LNCaP clone FGC (cell line): ENCODE measurements around the gene LIMCH1.

Experiments
- DNase-seq: peaks from one replicate; pipeline ENCODE4 v3.0.0-alpha.2; 2011; ENCODE audit warnings: low read depth
- H3K4me3 ChIP-seq: 2 replicates; pipeline ENCODE4 v1.5.1; 2011; ENCODE audit warnings: mild to moderate bottlenecking, low read depth, low read length, control low read depth
- TF ChIP-seq, protein P1 (sequence below): IDR thresholded peaks from 2 replicates; pipeline ENCODE4 v1.5.1; 2012; ENCODE audit warnings: mild to moderate bottlenecking; ENCODE audit not compliant: control insufficient read depth, insufficient read depth; ENCODE audit errors: extremely low read depth

Gene LIMCH1

GRCh38 chr4:41741354-41741753, 203.4 kb downstream of the LIMCH1 start:
- no peak overlapping the region for H3K4me3 ChIP-seq
- TF ChIP-seq, protein P1, sequence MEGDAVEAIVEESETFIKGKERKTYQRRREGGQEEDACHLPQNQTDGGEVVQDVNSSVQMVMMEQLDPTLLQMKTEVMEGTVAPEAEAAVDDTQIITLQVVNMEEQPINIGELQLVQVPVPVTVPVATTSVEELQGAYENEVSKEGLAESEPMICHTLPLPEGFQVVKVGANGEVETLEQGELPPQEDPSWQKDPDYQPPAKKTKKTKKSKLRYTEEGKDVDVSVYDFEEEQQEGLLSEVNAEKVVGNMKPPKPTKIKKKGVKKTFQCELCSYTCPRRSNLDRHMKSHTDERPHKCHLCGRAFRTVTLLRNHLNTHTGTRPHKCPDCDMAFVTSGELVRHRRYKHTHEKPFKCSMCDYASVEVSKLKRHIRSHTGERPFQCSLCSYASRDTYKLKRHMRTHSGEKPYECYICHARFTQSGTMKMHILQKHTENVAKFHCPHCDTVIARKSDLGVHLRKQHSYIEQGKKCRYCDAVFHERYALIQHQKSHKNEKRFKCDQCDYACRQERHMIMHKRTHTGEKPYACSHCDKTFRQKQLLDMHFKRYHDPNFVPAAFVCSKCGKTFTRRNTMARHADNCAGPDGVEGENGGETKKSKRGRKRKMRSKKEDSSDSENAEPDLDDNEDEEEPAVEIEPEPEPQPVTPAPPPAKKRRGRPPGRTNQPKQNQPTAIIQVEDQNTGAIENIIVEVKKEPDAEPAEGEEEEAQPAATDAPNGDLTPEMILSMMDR: no peak
- no peak for DNase-seq

DNA sequence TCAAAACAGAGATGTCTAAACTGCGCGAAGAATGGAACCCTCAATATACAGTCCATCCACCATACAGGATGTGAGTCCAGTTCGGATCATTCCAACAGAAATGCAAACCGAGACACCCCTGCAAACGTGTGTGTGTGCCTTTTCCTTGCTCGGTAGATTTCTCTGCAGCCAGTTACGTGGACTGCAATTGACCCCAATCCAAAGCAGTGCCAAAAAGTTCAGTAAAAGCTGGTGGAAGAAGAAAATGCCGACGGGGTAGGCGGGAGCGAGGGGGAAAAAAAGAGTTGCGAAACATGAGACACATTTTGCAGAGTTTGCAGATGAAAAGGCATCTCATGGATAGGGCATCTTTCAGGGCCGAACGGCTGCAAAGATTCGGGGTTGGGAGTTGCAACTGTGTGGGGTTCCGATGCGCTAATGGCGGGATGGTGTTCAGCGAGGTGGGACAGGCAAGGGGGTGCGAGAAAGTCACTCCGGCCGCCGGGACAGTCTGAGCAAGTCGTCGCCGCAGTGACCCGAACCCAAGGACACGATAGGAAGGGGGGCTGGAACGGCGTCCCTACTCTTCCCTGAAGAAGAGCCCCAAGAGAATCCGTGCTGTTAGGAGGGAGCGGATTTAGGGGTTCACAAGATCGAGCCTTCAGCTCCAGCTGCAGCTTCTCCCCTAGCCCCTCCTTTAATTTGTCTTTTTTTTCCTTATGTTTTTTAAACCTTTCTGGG, 206.8 kb downstream of the LIMCH1 start:
- TF ChIP-seq, protein P1: no peak
- H3K4me3 ChIP-seq: no peak overlapping the region
- DNase-seq: no peak

GRCh38 chr4:41745292-41746024, 207.5 kb downstream of the LIMCH1 start:
- TF ChIP-seq, protein P1: no peak
- no peak for DNase-seq
- H3K4me3 ChIP-seq: no peak overlapping the region

- DNase-seq: no peak
- TF ChIP-seq, protein P1: no peak
- no peak overlapping the region for H3K4me3 ChIP-seq
Measured at GRCh38 chr4:41746025-41746439, 208.1 kb downstream of the LIMCH1 start.

GRCh38 chr4:41746440-41747229, 208.7 kb downstream of the LIMCH1 start:
- DNase-seq: no peak
- no peak overlapping the region for H3K4me3 ChIP-seq
- TF ChIP-seq, protein P1: no peak

- TF ChIP-seq, protein P1: no peak
- no peak overlapping the region for H3K4me3 ChIP-seq
- no peak for DNase-seq
Measured at GRCh38 chr4:41747230-41748055, 209.5 kb downstream of the LIMCH1 start.
